SKM-1 treated with dmso at 0.1 percent for 144 hours (cell line): Measurements from ENCODE around the gene MUC2.

Experiments
- DNase-seq: peaks from one replicate; lab custom pipeline; 2025; ENCODE audit not compliant: unreplicated experiment; lab: John Stamatoyannopoulos, UW

MUC2 gene

GRCh38 chr11:1074244-1075221, at the start of gene MUC2:
Gene MUC2, plus strand, starts transcription at chr11:1074874.
- DNase-seq, result no peak

GRCh38 chr11:1025410-1026162, 49.1 kb upstream of the MUC2 start:
- no peak for DNase-seq

- no peak for DNase-seq
Measured at GRCh38 chr11:1026163-1026450, 48.6 kb upstream of the MUC2 start.

- no peak for DNase-seq
Measured at GRCh38 chr11:1026641-1027482, 47.8 kb upstream of the MUC2 start.

GRCh38 chr11:1027483-1028290, 47.0 kb upstream of the MUC2 start:
- no peak for DNase-seq

- DNase-seq, result no peak
Measured at GRCh38 chr11:1028291-1028540, 46.5 kb upstream of the MUC2 start.

- DNase-seq, result no peak
Measured at GRCh38 chr11:1028616-1029015, 46.1 kb upstream of the MUC2 start.

GRCh38 chr11:1029051-1029450, 45.6 kb upstream of the MUC2 start:
- DNase-seq, result no peak

- DNase-seq, result no peak
Measured at GRCh38 chr11:1029654-1030053, 45.0 kb upstream of the MUC2 start.

- DNase-seq, result no peak
Measured at GRCh38 chr11:1030086-1030485, 44.6 kb upstream of the MUC2 start.

- DNase-seq, result no peak
Measured at GRCh38 chr11:1030556-1030955, 44.1 kb upstream of the MUC2 start.

GRCh38 chr11:1031121-1031899, 43.4 kb upstream of the MUC2 start:
- no peak for DNase-seq

- no peak for DNase-seq
Measured at GRCh38 chr11:1032310-1032891, 42.3 kb upstream of the MUC2 start.

GRCh38 chr11:1033016-1033798, 41.5 kb upstream of the MUC2 start:
- DNase-seq, result no peak

GRCh38 chr11:1034001-1034400, 40.7 kb upstream of the MUC2 start:
- DNase-seq, result no peak

GRCh38 chr11:1034456-1035295, 40.0 kb upstream of the MUC2 start:
- no peak for DNase-seq

GRCh38 chr11:1035577-1036283, 38.9 kb upstream of the MUC2 start:
- no peak for DNase-seq
